Measurements from ENCODE around the gene C3orf52. TPM values are rescaled to one million over a fixed set of nuclear protein-coding genes. Genes with fewer than 3 reads are reported as not detected.

Gene C3orf52
- total RNA-seq, 1 donor from 2014 or later: 1.8 TPM

Small RNA genes lying within 50 kb of the gene (microRNA-seq; reads per million reads assigned to microRNA genes)
- not detected for gene MIR567

Other genes with a start within 250 kb of the C3orf52 start
- 127 TPM for gene PHLDB2, start 227.1 kb upstream of the C3orf52 start, total RNA-seq
- 51.7 TPM for gene ABHD10, start 107.4 kb upstream of the C3orf52 start, total RNA-seq
- gene TAGLN3, start 87.5 kb upstream of the C3orf52 start, total RNA-seq: not detected
- not detected for gene TMPRSS7, start 51.7 kb upstream of the C3orf52 start, total RNA-seq
- not detected for gene GCSAM, start 46.9 kb downstream of the C3orf52 start, total RNA-seq
- 0.95 TPM for gene SLC9C1, start 207.8 kb downstream of the C3orf52 start, total RNA-seq
- 0.92 TPM for gene CD200, start 246.8 kb downstream of the C3orf52 start, total RNA-seq